Endothelial cell of umbilical vein (primary cell): ENCODE data around the gene FZD2. TPM values are rescaled to one million over a fixed set of nuclear protein-coding genes. Genes with fewer than 3 reads are reported as not detected.

Experiments used
- BruUV-seq: library from RNA; stranded (reverse); fragments of 400-500 nt; replicated peaks from 2 replicates; lab custom pipeline; 2021; lab: Mats Ljungman, UMichigan
- CTCF ChIA-PET: fragments of 300-600, 350-600 bp; sonication (Branson Sonifier 250); formaldehyde crosslinking; loops from one replicate; lab custom pipeline; 2021; ENCODE audit warnings: antibody characterized with exemption, inconsistent platforms; lab: Charles Lee
- POLR2A ChIA-PET: fragments of 300-600, 350-600 bp; sonication (Branson Sonifier 250); formaldehyde crosslinking; loops from one replicate; lab custom pipeline; 2021; ENCODE audit warnings: antibody characterized with exemption, inconsistent platforms; lab: Charles Lee
- DNase-seq: peaks from one replicate; pipeline ENCODE4 v3.0.0-alpha.2; 2011; ENCODE audit warnings: low read depth, low spot score
- FAIRE-seq: peaks from 2 replicates; lab custom pipeline; 2011; peaks lifted over from hg19 to GRCh38; lab: Jason Lieb, UNC
- H2AFZ ChIP-seq: 2 replicates; pipeline ENCODE4 v1.6.0; 2012; ENCODE audit warnings: low read depth, low read length, control low read depth, inconsistent platforms
- H3K27ac ChIP-seq: 2 replicates; pipeline ENCODE4 v1.5.1; 2011; ENCODE audit warnings: low read depth, mild to moderate bottlenecking, control low read depth, low read length, moderate library complexity; ENCODE audit not compliant: insufficient read depth
- H3K27me3 ChIP-seq, 2 experiments: 2 replicates each; pipeline versions ENCODE4 v1.6.0 to v1.6.1; 2011; ENCODE audit warnings: low read length in 2 of 2, mixed read lengths in 1 of 2; ENCODE audit not compliant: control insufficient read depth in 2 of 2, insufficient read depth in 2 of 2
- H3K36me3 ChIP-seq, 2 experiments: 2 replicates in 1 of 2; 3 replicates in 1 of 2; pipeline ENCODE4 v1.5.1; 2011; ENCODE audit warnings: low read length in 2 of 2, mild to moderate bottlenecking in 1 of 2, moderate library complexity in 1 of 2; ENCODE audit not compliant: control insufficient read depth in 2 of 2, insufficient read depth in 2 of 2; ENCODE audit errors: extremely low read depth in 1 of 2
- H3K4me1 ChIP-seq: 3 replicates; pipeline ENCODE4 v1.5.1; 2011; ENCODE audit warnings: mild to moderate bottlenecking, low read length; ENCODE audit not compliant: control insufficient read depth, insufficient read depth; ENCODE audit errors: extremely low read depth
- H3K4me2 ChIP-seq: 2 replicates; pipeline ENCODE4 v1.6.1; 2011; ENCODE audit warnings: low read length, control low read depth, mixed read lengths; ENCODE audit not compliant: insufficient read depth
- H3K4me3 ChIP-seq, 3 experiments: fragments of 200-600 bp in 1 of 3; sonication (generic), shearing (Covaris generic) in 1 of 3; replicated peaks in 1 of 3; 2 replicates each; pipeline ENCODE4 v1.5.1; 2011 to 2016; ENCODE audit warnings: control low read depth in 3 of 3, low read length in 3 of 3, mild to moderate bottlenecking in 2 of 3, inconsistent platforms in 1 of 3, low read depth in 1 of 3, moderate library complexity in 1 of 3; ENCODE audit not compliant: insufficient read depth in 1 of 3
- H3K79me2 ChIP-seq: 2 replicates; pipeline ENCODE4 v1.6.0; 2012; ENCODE audit warnings: low read length, inconsistent platforms; ENCODE audit not compliant: control insufficient read depth, insufficient read depth
- H3K9ac ChIP-seq: replicated peaks from 2 replicates; pipeline ENCODE3; 2011; ENCODE audit warnings: low read length, control low read depth; ENCODE audit not compliant: insufficient read depth; ENCODE audit errors: extremely low read depth
- H3K9me1 ChIP-seq: replicated peaks from 3 replicates; pipeline ENCODE4 v1.6.0; 2011; ENCODE audit warnings: mild to moderate bottlenecking, low read length; ENCODE audit not compliant: control insufficient read depth, insufficient read depth; ENCODE audit errors: extremely low read depth
- H3K9me3 ChIP-seq: replicated peaks from 2 replicates; pipeline ENCODE4 v1.5.1; 2012; ENCODE audit warnings: low read length, inconsistent platforms; ENCODE audit not compliant: control insufficient read depth, insufficient read depth
- H4K20me1 ChIP-seq: replicated peaks from 2 replicates; pipeline ENCODE3; 2011; ENCODE audit warnings: mild to moderate bottlenecking, low read length; ENCODE audit not compliant: control insufficient read depth, insufficient read depth; ENCODE audit errors: extremely low read depth
- CTCF ChIP-seq, 2 donors: IDR thresholded peaks; 1 replicate in 1 of 2; 2 replicates in 1 of 2; pipeline ENCODE4 v1.5.1; 2011; ENCODE audit warnings: low read length in 2 of 2, mild to moderate bottlenecking in 2 of 2, moderate library complexity in 2 of 2, control low read depth in 1 of 2, inconsistent platforms in 1 of 2, low read depth in 1 of 2; ENCODE audit not compliant: insufficient read depth in 1 of 2; ENCODE audit errors: extremely low read depth in 1 of 2
- EZH2 ChIP-seq: IDR thresholded peaks from 2 replicates; pipeline ENCODE4 v1.6.1; 2012; ENCODE audit warnings: borderline replicate concordance, low read depth, mild to moderate bottlenecking, moderate library complexity, low read length, inconsistent platforms; ENCODE audit not compliant: severe bottlenecking
- FOS ChIP-seq: IDR thresholded peaks from 2 replicates; pipeline ENCODE4 v1.6.1; 2011; ENCODE audit warnings: mild to moderate bottlenecking, low read length, moderate library complexity, borderline replicate concordance; ENCODE audit not compliant: insufficient read depth
- GATA2 ChIP-seq: IDR thresholded peaks from 2 replicates; pipeline ENCODE4 v1.7.0; 2011; ENCODE audit warnings: low read depth, mild to moderate bottlenecking, moderate library complexity, mixed read lengths, low read length; ENCODE audit not compliant: insufficient read length, insufficient read depth
- JUN ChIP-seq: IDR thresholded peaks from 2 replicates; pipeline ENCODE4 v1.6.1; 2011; ENCODE audit warnings: borderline replicate concordance, low read depth; ENCODE audit not compliant: insufficient read length, insufficient read depth
- MAX ChIP-seq: IDR thresholded peaks from 2 replicates; pipeline ENCODE4 v1.6.1; 2011; ENCODE audit not compliant: insufficient read depth, insufficient read length
- MYC ChIP-seq: IDR thresholded peaks from one replicate; pipeline ENCODE4 v1.6.1; 2011; ENCODE audit warnings: mild to moderate bottlenecking, low read depth, low read length
- POLR2A ChIP-seq: IDR thresholded peaks from 2 replicates; pipeline ENCODE4 v1.6.1; 2012; ENCODE audit warnings: low read depth, mild to moderate bottlenecking, control low read depth, low read length
- POLR2AphosphoS5 ChIP-seq: IDR thresholded peaks from 2 replicates; pipeline ENCODE4 v1.6.1; 2012; ENCODE audit warnings: low read depth, mild to moderate bottlenecking, control low read depth, low read length, moderate library complexity; ENCODE audit not compliant: insufficient read depth
- dilution Hi-C: fragments of 300-500 bp; cut with MboI; formaldehyde crosslinking; loops from one replicate; pipeline ENCODE4 v1.15.0; 2019; ENCODE audit warnings: low sequenced_read_pairs; ENCODE audit not compliant: extremely low pct_ligation_motif_present
- intact Hi-C: fragments of 100-400 bp; cut with micrococcal nuclease; formaldehyde crosslinking; loops from one replicate; pipeline ENCODE4 v1.10.0; 2022
- polyA plus RNA-seq, 4 experiments: library from polyadenylated mRNA; depleted of rRNA in 3 of 4; stranded (reverse) in 3 of 4; unstranded in 1 of 4; fragments of >200 nt; gene quantifications; 2 replicates each; pipeline versions ENCODE4 v1.2.1 to v1.2.3, GENCODE V29; 2011 to 2012; ENCODE audit warnings: missing spikeins in 1 of 4
- total RNA-seq: library from RNA; stranded (reverse); gene quantifications from 2 replicates; pipeline ENCODE4 v1.2.3, GENCODE V29; 2021

The FZD2 gene
- total and polyA plus RNA-seq, 2 donors (not counting 3 experiments of a cell fraction or from before 2014, with no cell fraction given), result 5.8 to 14.0 TPM

GRCh38 chr17:44584443-44584842 lies 27.2 kb downstream of the FZD2 start:
- intact Hi-C loops (loop anchor here (5.0 kb wide), 1 partner anchor 88 kb away; no protein-coding TSS in a partner anchor), dilution Hi-C loops (no loop called here)
- H2AFZ ChIP-seq, result no peak overlapping the region
- H3K9ac ChIP-seq, result no peak overlapping the region
- no peak overlapping the region for H3K4me3 ChIP-seq
- no peak for DNase-seq
- H4K20me1 ChIP-seq, result no peaks in the 10 kb centered on the region
- H3K9me1 ChIP-seq, result no peaks in the 10 kb centered on the region
- H3K4me1 ChIP-seq, result peaks cover 7% of the 10 kb centered on the region
- no peaks in the 10 kb centered on the region for H3K36me3 ChIP-seq
- no peak for TF ChIP-seq POLR2AphosphoS5
- no peak for TF ChIP-seq EZH2
- no peak for TF ChIP-seq CTCF (IDR thresholded peaks at IDR 0.05; ENCODE audit: extremely low read depth in 1 of 2, insufficient read depth in 1 of 2, low read depth in 1 of 2, low read length in 2 of 2)
- TF ChIP-seq JUN, result no peak
- no peak for TF ChIP-seq FOS
- TF ChIP-seq POLR2A, result no peak
- TF ChIP-seq MAX, result no peak
- no peak for TF ChIP-seq GATA2
- no peak for TF ChIP-seq MYC
- no peaks in the 10 kb centered on the region for H3K79me2 ChIP-seq
- ChIA-PET CTCF (interaction anchor here (1.5 kb wide), 1 partner anchor 49 kb away, joined by 5 read pairs; no protein-coding TSS in a partner anchor), POLR2A (no interaction called here)
- peaks cover 7% of the 10 kb centered on the region in 2 experiments for H3K27me3 ChIP-seq
- H3K4me2 ChIP-seq, result no peak overlapping the region
- H3K9me3 ChIP-seq, result no peaks in the 10 kb centered on the region
- no peak overlapping the region for H3K27ac ChIP-seq
- BruUV-seq, result no TSS peak
- no peak for FAIRE-seq
